ENCODE data around the gene DMBX1. TPM values are rescaled to one million over a fixed set of nuclear protein-coding genes. Genes with fewer than 3 reads are reported as not detected.

DMBX1 gene
- total and polyA plus RNA-seq, 2 of the 4 experiments (the other 2 are of a cell fraction): not detected

- Histone ChIP-seq H3K4ac (ENCODE audit: low read depth, low read length) (no peak overlapping the region), H3K9me3 (ENCODE audit: control insufficient read depth, insufficient read depth, low read length) (peaks cover 2% of the 10 kb centered on the region; the same call in 1 of the 2 replicates), H3K79me1 (ENCODE audit: low read depth in 1 of 2, low read length in 2 of 2) (no peaks in the 10 kb centered on the region), H4K5ac (ENCODE audit: low read depth, low read length) (no peak overlapping the region), H3K18ac (ENCODE audit: low read depth, low read length) (no peak overlapping the region), H3K14ac (replicated peaks; ENCODE audit: low read depth, low read length) (no peak overlapping the region), H3K4me1 (ENCODE audit: control insufficient read depth, insufficient read depth, low read length) (no peaks in the 10 kb centered on the region), H3K23ac (ENCODE audit: low read depth, low read length) (no peak overlapping the region), H3K4me3 (ENCODE audit: insufficient read depth, low read depth, low read length) (no peak overlapping the region), H3K36me3 (ENCODE audit: control insufficient read depth, insufficient read depth, low read length) (no peaks in the 10 kb centered on the region), H2AK9ac (replicated peaks; ENCODE audit: low read depth, low read length, poor library complexity) (no peak overlapping the region), H2BK5ac (ENCODE audit: low read depth, low read length, poor library complexity, severe bottlenecking) (no peak overlapping the region), H2BK15ac (ENCODE audit: low read depth, low read length) (no peak overlapping the region), H3K27me3 (ENCODE audit: control insufficient read depth, insufficient read depth, low read length) (peaks cover 94% of the 10 kb centered on the region), H3K27ac (ENCODE audit: insufficient read depth, low read length) (no peak overlapping the region), H3K4me2 (ENCODE audit: low read depth, low read length) (no peak overlapping the region), H2AK5ac (ENCODE audit: low read depth, low read length) (no peak overlapping the region), H3K9me1 (ENCODE audit: insufficient read depth, low read length) (no peaks in the 10 kb centered on the region), H2AFZ (replicated peaks; ENCODE audit: low read length, poor library complexity) (no peak overlapping the region), H3K9ac (ENCODE audit: low read depth, low read length) (no peak overlapping the region), H2BK20ac (ENCODE audit: low read depth, low read length) (no peak overlapping the region), H3K56ac (ENCODE audit: extremely low read depth, insufficient read depth, low read length) (no peak overlapping the region), H4K91ac (ENCODE audit: insufficient read depth, low read depth, low read length) (no peak overlapping the region), H2BK120ac (ENCODE audit: low read depth, low read length) (no peak overlapping the region), H4K20me1 (ENCODE audit: insufficient read depth, low read length) (peaks cover 8% of the 10 kb centered on the region; the same call in 1 of the 2 replicates), H4K8ac (ENCODE audit: low read depth in 2 of 2, low read length in 2 of 2) (no peak overlapping the region)
- ChIA-PET POLR2A (ENCODE audit: unreplicated experiment) (no interaction called here), CTCF (no interaction called here)
- ATAC-seq (ENCODE audit: low read depth): no peak
- no TSS peak for BruUV-seq (replicated peaks)
- DNase-seq: no peak
- dilution Hi-C loops (cut with HindIII; ENCODE audit: low sequenced_read_pairs, unreplicated experiment) (no loop called here), in situ Hi-C loops (cut with MboI; ENCODE audit: low sequenced_read_pairs) (no loop called here), intact Hi-C loops (cut with micrococcal nuclease) (no loop called here)
- 14% methylated on average over 1 of the region's 8 CpGs; no CpG with 5 or more reads in 1 of the 2 experiments for WGBS, 2 experiments (ENCODE audit: extremely low coverage in 2 of 2, insufficient read length in 1 of 2)
- TF ChIP-seq, protein P1, sequence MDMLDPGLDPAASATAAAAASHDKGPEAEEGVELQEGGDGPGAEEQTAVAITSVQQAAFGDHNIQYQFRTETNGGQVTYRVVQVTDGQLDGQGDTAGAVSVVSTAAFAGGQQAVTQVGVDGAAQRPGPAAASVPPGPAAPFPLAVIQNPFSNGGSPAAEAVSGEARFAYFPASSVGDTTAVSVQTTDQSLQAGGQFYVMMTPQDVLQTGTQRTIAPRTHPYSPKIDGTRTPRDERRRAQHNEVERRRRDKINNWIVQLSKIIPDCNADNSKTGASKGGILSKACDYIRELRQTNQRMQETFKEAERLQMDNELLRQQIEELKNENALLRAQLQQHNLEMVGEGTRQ (IDR thresholded peaks at IDR 0.05; ENCODE audit: low read depth, low read length): no peak
- TF ChIP-seq POLR2A (IDR thresholded peaks at IDR 0.05; ENCODE audit: low read depth, low read length) (no peak), RAD21 (IDR thresholded peaks at IDR 0.05; ENCODE audit: low read length) (no peak), FOS (IDR thresholded peaks at IDR 0.05; ENCODE audit: low read depth, low read length) (no peak), MXI1 (IDR thresholded peaks at IDR 0.05; ENCODE audit: borderline replicate concordance, low read depth, low read length) (no peak), MAZ (IDR thresholded peaks at IDR 0.05; ENCODE audit: borderline replicate concordance, low read depth, low read length) (no peak), RFX5 (IDR thresholded peaks at IDR 0.05; ENCODE audit: low read depth, low read length) (no peak), MAFK (IDR thresholded peaks at IDR 0.05; ENCODE audit: low read depth, low read length) (no peak), NFE2L2 (IDR thresholded peaks at IDR 0.05; ENCODE audit: low read depth, low read length) (no peak), CEBPB (IDR thresholded peaks at IDR 0.05; ENCODE audit: low read depth, low read length) (no peak), CHD1 (IDR thresholded peaks at IDR 0.05; ENCODE audit: low read depth, low read length) (no peak), SMC3 (IDR thresholded peaks at IDR 0.05; ENCODE audit: low read depth, low read length) (no peak), RCOR1 (IDR thresholded peaks at IDR 0.05; ENCODE audit: insufficient replicate concordance, low read length) (no peak), BHLHE40 (IDR thresholded peaks at IDR 0.05; ENCODE audit: low read depth, low read length) (no peak)
- TF ChIP-seq, protein P2, sequence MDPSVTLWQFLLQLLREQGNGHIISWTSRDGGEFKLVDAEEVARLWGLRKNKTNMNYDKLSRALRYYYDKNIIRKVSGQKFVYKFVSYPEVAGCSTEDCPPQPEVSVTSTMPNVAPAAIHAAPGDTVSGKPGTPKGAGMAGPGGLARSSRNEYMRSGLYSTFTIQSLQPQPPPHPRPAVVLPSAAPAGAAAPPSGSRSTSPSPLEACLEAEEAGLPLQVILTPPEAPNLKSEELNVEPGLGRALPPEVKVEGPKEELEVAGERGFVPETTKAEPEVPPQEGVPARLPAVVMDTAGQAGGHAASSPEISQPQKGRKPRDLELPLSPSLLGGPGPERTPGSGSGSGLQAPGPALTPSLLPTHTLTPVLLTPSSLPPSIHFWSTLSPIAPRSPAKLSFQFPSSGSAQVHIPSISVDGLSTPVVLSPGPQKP (IDR thresholded peaks at IDR 0.05; ENCODE audit: borderline replicate concordance, low read depth, low read length): no peak
- TF ChIP-seq, protein P3, sequence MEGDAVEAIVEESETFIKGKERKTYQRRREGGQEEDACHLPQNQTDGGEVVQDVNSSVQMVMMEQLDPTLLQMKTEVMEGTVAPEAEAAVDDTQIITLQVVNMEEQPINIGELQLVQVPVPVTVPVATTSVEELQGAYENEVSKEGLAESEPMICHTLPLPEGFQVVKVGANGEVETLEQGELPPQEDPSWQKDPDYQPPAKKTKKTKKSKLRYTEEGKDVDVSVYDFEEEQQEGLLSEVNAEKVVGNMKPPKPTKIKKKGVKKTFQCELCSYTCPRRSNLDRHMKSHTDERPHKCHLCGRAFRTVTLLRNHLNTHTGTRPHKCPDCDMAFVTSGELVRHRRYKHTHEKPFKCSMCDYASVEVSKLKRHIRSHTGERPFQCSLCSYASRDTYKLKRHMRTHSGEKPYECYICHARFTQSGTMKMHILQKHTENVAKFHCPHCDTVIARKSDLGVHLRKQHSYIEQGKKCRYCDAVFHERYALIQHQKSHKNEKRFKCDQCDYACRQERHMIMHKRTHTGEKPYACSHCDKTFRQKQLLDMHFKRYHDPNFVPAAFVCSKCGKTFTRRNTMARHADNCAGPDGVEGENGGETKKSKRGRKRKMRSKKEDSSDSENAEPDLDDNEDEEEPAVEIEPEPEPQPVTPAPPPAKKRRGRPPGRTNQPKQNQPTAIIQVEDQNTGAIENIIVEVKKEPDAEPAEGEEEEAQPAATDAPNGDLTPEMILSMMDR (conservative IDR thresholded peaks at IDR 0.05; ENCODE audit: low read depth, low read length): no peak
Measured at GRCh38 chr1:46486432-46487015, 3.1 kb upstream of the DMBX1 start.
